GM12892 (cell line): Measurements from ENCODE around the gene SLC28A1.
"Not testable (repeated sequence)": the region's sequence is repeated elsewhere in the genome, so short reads cannot be mapped to it uniquely, and the experiment has no call there.

ENCODE experiments used
- POLR2A ChIP-seq: IDR thresholded peaks from 2 replicates; pipeline ENCODE4 v1.6.1; 2011; ENCODE audit warnings: low read depth, low read length, control low read depth
- TAF1 ChIP-seq: IDR thresholded peaks from 2 replicates; pipeline ENCODE4 v1.6.1; 2011; ENCODE audit warnings: low read depth, mild to moderate bottlenecking, control low read depth, low read length, borderline replicate concordance

GRCh38 chr15:84987351-84987750, 102.9 kb downstream of the SLC28A1 start:
- not testable (repeated sequence) for TF ChIP-seq POLR2A, TAF1
